ENCODE measurements around the gene HS6ST3. TPM values are rescaled to one million over a fixed set of nuclear protein-coding genes. Genes with fewer than 3 reads are reported as not detected.

HS6ST3 gene
- total RNA-seq, 1 donor from 2014 or later = 3.0 TPM

GRCh38 chr13:96575423-96576320 is 485.8 kb downstream of the HS6ST3 start:
- Histone ChIP-seq H3K4me3 (no peak overlapping the region), H3K27ac (no peak overlapping the region), H3K4me1 (no peaks in the 10 kb centered on the region), H3K36me3 (no peaks in the 10 kb centered on the region), H3K9me3 (no peaks in the 10 kb centered on the region), H3K27me3 (no peaks in the 10 kb centered on the region)
- no peak for DNase-seq (ENCODE audit: low spot score in 2 of 2)
- intact Hi-C loops (cut with DNase I) = no loop called here
- no peak for TF ChIP-seq CTCF (IDR thresholded peaks at IDR 0.05)

- intact Hi-C loops (cut with DNase I) = no loop called here
- H3K27ac ChIP-seq = no peak overlapping the region
- no peaks in the 10 kb centered on the region for H3K36me3 ChIP-seq
- H3K4me3 ChIP-seq = no peak overlapping the region
- no peaks in the 10 kb centered on the region for H3K9me3 ChIP-seq
- no peaks in the 10 kb centered on the region for H3K27me3 ChIP-seq
- DNase-seq (ENCODE audit: low spot score in 2 of 2) = no peak
- no peak for TF ChIP-seq CTCF (IDR thresholded peaks at IDR 0.05)
- H3K4me1 ChIP-seq = no peaks in the 10 kb centered on the region
These were observed 491.8 kb downstream of the HS6ST3 start for GRCh38 chr13:96581741-96582140.

GRCh38 chr13:96615252-96615651 is 525.3 kb downstream of the HS6ST3 start:
- Histone ChIP-seq H3K9me3 (no peaks in the 10 kb centered on the region), H3K27me3 (no peaks in the 10 kb centered on the region), H3K36me3 (no peaks in the 10 kb centered on the region), H3K4me1 (no peaks in the 10 kb centered on the region), H3K27ac (no peak overlapping the region), H3K4me3 (no peak overlapping the region)
- intact Hi-C loops (cut with DNase I) = no loop called here
- no peak for DNase-seq (ENCODE audit: low spot score in 2 of 2)
- TF ChIP-seq CTCF (IDR thresholded peaks at IDR 0.05) = no peak

- no peak for TF ChIP-seq CTCF (IDR thresholded peaks at IDR 0.05)
- H3K27ac ChIP-seq = no peak overlapping the region
- H3K4me3 ChIP-seq = no peak overlapping the region
- no peaks in the 10 kb centered on the region for H3K9me3 ChIP-seq
- H3K4me1 ChIP-seq = no peaks in the 10 kb centered on the region
- no peaks in the 10 kb centered on the region for H3K27me3 ChIP-seq
- H3K36me3 ChIP-seq = no peaks in the 10 kb centered on the region
- no peak for DNase-seq (ENCODE audit: low spot score in 2 of 2)
- intact Hi-C loops (cut with DNase I) = no loop called here
These were observed 527.6 kb downstream of the HS6ST3 start for GRCh38 chr13:96617528-96617927.

GRCh38 chr13:96621634-96622183 is 531.8 kb downstream of the HS6ST3 start:
- no peak for DNase-seq (ENCODE audit: low spot score in 2 of 2)
- Histone ChIP-seq H3K4me3 (no peak overlapping the region), H3K4me1 (no peaks in the 10 kb centered on the region), H3K27ac (no peak overlapping the region), H3K36me3 (no peaks in the 10 kb centered on the region), H3K9me3 (no peaks in the 10 kb centered on the region), H3K27me3 (no peaks in the 10 kb centered on the region)
- no peak for TF ChIP-seq CTCF (IDR thresholded peaks at IDR 0.05)
- intact Hi-C loops (cut with DNase I) = no loop called here
